ENCODE data around the gene ENKUR.
"Not testable (repeated sequence)": the region's sequence is repeated elsewhere in the genome, so short reads cannot be mapped to it uniquely, and the experiment has no call there.

Gene ENKUR

GRCh38 chr10:24969841-24970281 lies 46.1 kb downstream of the ENKUR start:
- no peak for DNase-seq (ENCODE audit: low spot score)
- no peak overlapping the region for H3K4me3 ChIP-seq
- TF ChIP-seq, protein P1, sequence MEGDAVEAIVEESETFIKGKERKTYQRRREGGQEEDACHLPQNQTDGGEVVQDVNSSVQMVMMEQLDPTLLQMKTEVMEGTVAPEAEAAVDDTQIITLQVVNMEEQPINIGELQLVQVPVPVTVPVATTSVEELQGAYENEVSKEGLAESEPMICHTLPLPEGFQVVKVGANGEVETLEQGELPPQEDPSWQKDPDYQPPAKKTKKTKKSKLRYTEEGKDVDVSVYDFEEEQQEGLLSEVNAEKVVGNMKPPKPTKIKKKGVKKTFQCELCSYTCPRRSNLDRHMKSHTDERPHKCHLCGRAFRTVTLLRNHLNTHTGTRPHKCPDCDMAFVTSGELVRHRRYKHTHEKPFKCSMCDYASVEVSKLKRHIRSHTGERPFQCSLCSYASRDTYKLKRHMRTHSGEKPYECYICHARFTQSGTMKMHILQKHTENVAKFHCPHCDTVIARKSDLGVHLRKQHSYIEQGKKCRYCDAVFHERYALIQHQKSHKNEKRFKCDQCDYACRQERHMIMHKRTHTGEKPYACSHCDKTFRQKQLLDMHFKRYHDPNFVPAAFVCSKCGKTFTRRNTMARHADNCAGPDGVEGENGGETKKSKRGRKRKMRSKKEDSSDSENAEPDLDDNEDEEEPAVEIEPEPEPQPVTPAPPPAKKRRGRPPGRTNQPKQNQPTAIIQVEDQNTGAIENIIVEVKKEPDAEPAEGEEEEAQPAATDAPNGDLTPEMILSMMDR (IDR thresholded peaks at IDR 0.05), result no peak
- no peak overlapping the region for H3K27ac ChIP-seq

GRCh38 chr10:24968951-24969350 lies 47.0 kb downstream of the ENKUR start:
- not testable (repeated sequence) for H3K27ac ChIP-seq; DNase-seq (ENCODE audit: low spot score); H3K4me3 ChIP-seq

GRCh38 chr10:24968349-24968748 lies 47.6 kb downstream of the ENKUR start:
- no peak for DNase-seq (ENCODE audit: low spot score)
- TF ChIP-seq, protein P1 (IDR thresholded peaks at IDR 0.05), result no peak
- Histone ChIP-seq H3K4me3 (no peak overlapping the region), H3K27ac (no peak overlapping the region)

GRCh38 chr10:24966962-24967481 lies 48.9 kb downstream of the ENKUR start:
- no peak overlapping the region for H3K27ac ChIP-seq
- H3K4me3 ChIP-seq, result no peak overlapping the region
- TF ChIP-seq, protein P1 (IDR thresholded peaks at IDR 0.05), result no peak
- DNase-seq (ENCODE audit: low spot score), result no peak

- TF ChIP-seq, protein P1 (IDR thresholded peaks at IDR 0.05), result no peak
- no peak for DNase-seq (ENCODE audit: low spot score)
- H3K27ac ChIP-seq, result no peak overlapping the region
- H3K4me3 ChIP-seq, result no peak overlapping the region
Observed at GRCh38 chr10:24965051-24965450, 50.9 kb downstream of the ENKUR start.

GRCh38 chr10:24963521-24964041 lies 52.4 kb downstream of the ENKUR start:
- DNase-seq (ENCODE audit: low spot score), result no peak
- Histone ChIP-seq H3K27ac (no peak overlapping the region), H3K4me3 (no peak overlapping the region)
- TF ChIP-seq, protein P1 (IDR thresholded peaks at IDR 0.05), result no peak

DNA sequence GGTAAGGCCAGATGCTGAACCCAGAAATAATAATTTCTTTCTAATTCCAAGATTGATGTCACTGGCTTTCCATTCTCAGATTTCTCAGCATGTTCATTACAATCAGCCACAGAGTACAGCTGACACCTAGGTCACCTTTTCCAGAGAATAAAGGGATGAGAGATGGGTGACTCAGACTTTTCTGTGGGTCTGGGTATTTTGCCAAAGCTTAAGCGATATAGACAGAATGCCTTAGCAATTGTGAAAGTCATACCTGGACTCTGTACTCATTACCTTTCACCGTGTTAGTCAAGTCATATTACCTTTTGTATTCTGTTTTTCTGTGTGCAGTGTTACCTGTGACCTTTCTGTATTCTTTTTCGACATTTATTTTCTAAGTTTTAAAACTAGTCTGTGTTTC lies 53.0 kb downstream of the ENKUR start:
- no peak for DNase-seq (ENCODE audit: low spot score)
- TF ChIP-seq, protein P1 (IDR thresholded peaks at IDR 0.05), result no peak
- H3K4me3 ChIP-seq, result no peak overlapping the region
- no peak overlapping the region for H3K27ac ChIP-seq
